ENCODE measurements around the gene DEPDC5.
A peak's percentile ranks its signal among the peaks of the same experiment; 100 is the strongest.

DEPDC5 gene

GRCh38 chr22:31897842-31898805 lies 144.3 kb downstream of the DEPDC5 start:
- no peak for ATAC-seq

- no peak for ATAC-seq
Observed at GRCh38 chr22:31898926-31899325, 145.1 kb downstream of the DEPDC5 start.

- ATAC-seq: no peak
Observed at GRCh38 chr22:31899669-31900068, 145.8 kb downstream of the DEPDC5 start.

GRCh38 chr22:31901388-31902137 lies 147.7 kb downstream of the DEPDC5 start:
- no peak for ATAC-seq

GRCh38 chr22:31904651-31905050 lies 150.8 kb downstream of the DEPDC5 start:
- no peak for ATAC-seq

- no peak for ATAC-seq
Observed at GRCh38 chr22:31905356-31905755, 151.5 kb downstream of the DEPDC5 start.

GRCh38 chr22:31906086-31906485 lies 152.3 kb downstream of the DEPDC5 start:
- ATAC-seq: no peak

GRCh38 chr22:31906569-31906968 lies 152.8 kb downstream of the DEPDC5 start:
- ATAC-seq: no peak

GRCh38 chr22:31909977-31910376 lies 156.2 kb downstream of the DEPDC5 start:
- no peak for ATAC-seq

- no peak for ATAC-seq
Observed at GRCh38 chr22:31911565-31912406, 158.0 kb downstream of the DEPDC5 start.

GRCh38 chr22:31912407-31912743 lies 158.6 kb downstream of the DEPDC5 start:
- ATAC-seq: no peak

- no peak for ATAC-seq
Observed at GRCh38 chr22:31915586-31915985, 161.8 kb downstream of the DEPDC5 start.

- peak; percentile 42 to 62 for ATAC-seq
Observed at GRCh38 chr22:31917227-31917921, 163.6 kb downstream of the DEPDC5 start.

- ATAC-seq: no peak
Observed at GRCh38 chr22:31919730-31920129, 165.9 kb downstream of the DEPDC5 start.

GRCh38 chr22:31920306-31920705 lies 166.5 kb downstream of the DEPDC5 start:
- ATAC-seq: no peak

GRCh38 chr22:31921106-31921505 lies 167.3 kb downstream of the DEPDC5 start:
- no peak for ATAC-seq

- no peak for ATAC-seq
Observed at GRCh38 chr22:31922534-31922933, 168.7 kb downstream of the DEPDC5 start.

- no peak for ATAC-seq
Observed at GRCh38 chr22:31923136-31923535, 169.3 kb downstream of the DEPDC5 start.

GRCh38 chr22:31923747-31924146 lies 169.9 kb downstream of the DEPDC5 start:
- no peak for ATAC-seq

GRCh38 chr22:31925056-31925455 lies 171.2 kb downstream of the DEPDC5 start:
- ATAC-seq: no peak

- no peak for ATAC-seq
Observed at GRCh38 chr22:31926024-31926423, 172.2 kb downstream of the DEPDC5 start.

GRCh38 chr22:31926969-31927368 lies 173.2 kb downstream of the DEPDC5 start:
- no peak for ATAC-seq
